Kidney epithelial cell (primary cell): ENCODE measurements around the gene C4orf51. TPM values are rescaled to one million over a fixed set of nuclear protein-coding genes. Genes with fewer than 3 reads are reported as not detected.
A peak's percentile ranks its signal among the peaks of the same experiment; 100 is the strongest.

Source experiments
- DNase-seq: peaks from one replicate; pipeline ENCODE4 v3.0.0-alpha.2; 2010; ENCODE audit warnings: low read depth
- H3K27me3 ChIP-seq: 2 replicates; pipeline ENCODE4 v1.6.0; 2011; ENCODE audit warnings: low read length; ENCODE audit not compliant: control insufficient read depth, insufficient read depth
- H3K36me3 ChIP-seq: 2 replicates; pipeline ENCODE4 v1.5.1; 2011; ENCODE audit warnings: low read length; ENCODE audit not compliant: control insufficient read depth, insufficient read depth
- H3K4me3 ChIP-seq: 2 replicates; pipeline ENCODE4 v1.5.1; 2011; ENCODE audit warnings: low read depth, mild to moderate bottlenecking, control low read depth, low read length
- CTCF ChIP-seq: IDR thresholded peaks from 2 replicates; pipeline ENCODE4 v1.5.1; 2011; ENCODE audit warnings: mild to moderate bottlenecking, moderate library complexity, low read length, control low read depth, inconsistent platforms; ENCODE audit not compliant: insufficient read depth, poor library complexity, severe bottlenecking
- total RNA-seq: library from RNA; depleted of rRNA; stranded (reverse); fragments of >200 nt; gene quantifications from 2 replicates; pipeline ENCODE4 v1.2.3, GENCODE V29; 2015

C4orf51 gene
- total RNA-seq, 1 donor from 2014 or later = not detected

- no peak for DNase-seq
- H3K4me3 ChIP-seq = no peak overlapping the region
- no peaks in the 10 kb centered on the region for H3K36me3 ChIP-seq
- no peaks in the 10 kb centered on the region for H3K27me3 ChIP-seq
- no peak for TF ChIP-seq CTCF
These were observed 54.1 kb downstream of the C4orf51 start for GRCh38 chr4:145734031-145734430.

- TF ChIP-seq CTCF = no peak
- DNase-seq = peak; percentile 97
- no peaks in the 10 kb centered on the region for H3K36me3 ChIP-seq
- no peaks in the 10 kb centered on the region for H3K27me3 ChIP-seq
- no peak overlapping the region for H3K4me3 ChIP-seq
These were observed 54.8 kb downstream of the C4orf51 start for GRCh38 chr4:145734576-145735346.

- no peak for TF ChIP-seq CTCF
- DNase-seq = peak; percentile 90
- H3K36me3 ChIP-seq = no peaks in the 10 kb centered on the region
- H3K27me3 ChIP-seq = no peaks in the 10 kb centered on the region
- no peak overlapping the region for H3K4me3 ChIP-seq
These were observed 55.4 kb downstream of the C4orf51 start for GRCh38 chr4:145735347-145735675.

- no peak for TF ChIP-seq CTCF
- DNase-seq = no peak
- Histone ChIP-seq H3K27me3 (no peaks in the 10 kb centered on the region), H3K36me3 (no peaks in the 10 kb centered on the region), H3K4me3 (no peak overlapping the region)
These were observed 55.9 kb downstream of the C4orf51 start for GRCh38 chr4:145735827-145736226.

- no peak for DNase-seq
- Histone ChIP-seq H3K4me3 (no peak overlapping the region), H3K27me3 (no peaks in the 10 kb centered on the region), H3K36me3 (no peaks in the 10 kb centered on the region)
- TF ChIP-seq CTCF = no peak
These were observed 56.4 kb downstream of the C4orf51 start for GRCh38 chr4:145736241-145736831.

- no peaks in the 10 kb centered on the region for H3K36me3 ChIP-seq
- no peak for DNase-seq
These were observed 59.9 kb downstream of the C4orf51 start for GRCh38 chr4:145739845-145740244.

More at GRCh38 chr4:145739845-145740244, 59.9 kb downstream of the C4orf51 start:
- H3K4me3 ChIP-seq = no peak overlapping the region
- no peaks in the 10 kb centered on the region for H3K27me3 ChIP-seq
- no peak for TF ChIP-seq CTCF
